ENCODE results near the gene MXRA5.
"Not testable (repeated sequence)": the region's sequence is repeated elsewhere in the genome, so short reads cannot be mapped to it uniquely, and the experiment has no call there.

The MXRA5 gene

DNA sequence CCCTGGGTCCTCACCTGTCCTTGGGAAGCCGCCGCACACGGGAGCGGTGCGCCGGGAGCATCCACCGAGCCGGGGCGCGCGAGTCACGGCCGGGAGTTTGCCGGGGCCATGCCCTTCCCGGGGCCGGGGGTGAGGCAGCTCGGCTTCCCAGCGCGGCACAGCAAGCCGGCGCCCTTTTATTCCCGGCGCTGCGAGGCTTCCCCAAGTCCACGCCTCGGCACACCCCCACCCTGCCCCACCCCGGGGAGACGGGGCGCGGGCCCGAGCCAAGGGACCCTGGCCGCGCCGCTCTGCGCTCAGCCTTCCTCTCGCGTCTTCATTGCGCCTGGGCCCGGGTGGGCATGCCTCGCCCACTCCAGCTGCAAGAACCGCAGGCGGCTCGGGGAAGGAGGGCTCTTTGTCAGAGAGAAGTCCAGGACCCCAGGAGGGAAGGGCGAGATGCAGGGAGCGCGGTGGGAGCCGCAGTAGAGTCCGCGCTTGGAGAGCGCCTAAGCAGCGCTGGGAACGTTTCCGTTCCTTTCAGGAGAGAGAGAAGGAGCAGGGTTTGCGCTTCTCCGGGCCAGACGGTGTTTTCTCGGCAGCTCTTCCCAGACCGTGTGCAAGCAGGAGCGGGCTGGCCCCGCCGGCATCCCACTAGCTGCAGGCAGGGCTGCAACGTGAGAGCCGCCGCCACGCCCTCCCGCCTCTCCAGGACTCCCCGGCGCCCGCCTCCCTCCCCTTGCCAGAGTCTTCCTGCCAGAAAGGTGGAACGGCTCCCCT is at the start of gene MXRA5:
MXRA5 (minus strand) TSS at position 152 of the 759 bp plus-strand sequence. CDS start 2,819 bp downstream, outside the sequence.
- no peak within 1 kb of the TSS for H3K4me3 Mint-ChIP-seq
- H3K4me1 Mint-ChIP-seq, result no peaks in the 10 kb centered on the region
- no peaks in the 10 kb centered on the region for H3K36me3 Mint-ChIP-seq
- peaks cover 13% of the 10 kb centered on the region for H3K27me3 Mint-ChIP-seq
- no peak for ATAC-seq
- H3K27ac Mint-ChIP-seq, result no peak within 1 kb of the TSS
- peaks cover 7% of the 10 kb centered on the region for H3K9me3 Mint-ChIP-seq

GRCh38 chrX:3393581-3394111 is 47.2 kb upstream of the MXRA5 start:
- ATAC-seq, result no peak
- Mint-ChIP-seq H3K27ac (no peak overlapping the region), H3K27me3 (no peaks in the 10 kb centered on the region), H3K36me3 (no peaks in the 10 kb centered on the region), H3K9me3 (no peaks in the 10 kb centered on the region), H3K4me1 (no peaks in the 10 kb centered on the region), H3K4me3 (no peak overlapping the region)

DNA sequence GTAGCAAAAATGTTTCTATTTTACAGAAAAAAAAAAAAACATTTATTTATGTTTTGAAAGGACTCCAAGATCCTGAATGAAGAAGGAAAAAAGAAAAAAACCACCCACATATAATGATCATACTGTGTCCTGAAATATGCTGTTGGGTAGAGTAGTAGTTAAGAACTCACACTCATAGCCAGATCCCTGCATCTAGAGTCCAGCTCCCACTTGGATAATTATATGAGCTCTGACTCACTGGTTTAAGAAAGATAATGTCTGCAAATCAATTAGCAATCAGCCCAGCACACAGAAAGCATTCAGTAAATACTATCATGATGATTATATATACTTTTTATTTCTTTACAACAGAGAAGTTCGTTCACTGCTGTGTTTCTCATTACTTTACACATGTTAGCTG is 46.7 kb upstream of the MXRA5 start:
- ATAC-seq, result no peak
- H3K4me1 Mint-ChIP-seq, result no peaks in the 10 kb centered on the region
- H3K36me3 Mint-ChIP-seq, result no peaks in the 10 kb centered on the region
- H3K27me3 Mint-ChIP-seq, result no peaks in the 10 kb centered on the region
- H3K4me3 Mint-ChIP-seq, result no peak overlapping the region
- H3K27ac Mint-ChIP-seq, result no peak overlapping the region
- no peaks in the 10 kb centered on the region for H3K9me3 Mint-ChIP-seq

DNA sequence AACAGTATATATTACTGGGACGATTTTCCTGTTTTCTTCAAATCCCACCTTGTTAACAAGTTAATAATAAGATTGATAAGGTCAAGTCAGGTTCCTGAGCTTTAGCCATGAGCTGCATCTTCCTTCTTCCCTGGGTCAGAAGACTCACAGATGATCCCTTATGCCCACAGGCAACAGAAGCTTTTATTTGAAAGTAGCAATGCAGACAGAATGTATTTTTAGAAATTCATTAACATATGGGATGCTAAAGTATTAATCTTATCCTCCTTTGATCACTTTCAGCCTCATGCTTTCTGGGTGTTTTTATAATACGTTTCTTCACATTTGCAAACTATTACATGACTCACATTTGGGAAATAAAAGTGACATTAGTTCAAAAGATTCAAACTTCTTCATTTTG is 42.0 kb upstream of the MXRA5 start:
- Mint-ChIP-seq H3K4me3 (no peak overlapping the region), H3K27me3 (no peaks in the 10 kb centered on the region), H3K27ac (no peak overlapping the region), H3K4me1 (no peaks in the 10 kb centered on the region), H3K9me3 (no peaks in the 10 kb centered on the region), H3K36me3 (no peaks in the 10 kb centered on the region)
- no peak for ATAC-seq

DNA sequence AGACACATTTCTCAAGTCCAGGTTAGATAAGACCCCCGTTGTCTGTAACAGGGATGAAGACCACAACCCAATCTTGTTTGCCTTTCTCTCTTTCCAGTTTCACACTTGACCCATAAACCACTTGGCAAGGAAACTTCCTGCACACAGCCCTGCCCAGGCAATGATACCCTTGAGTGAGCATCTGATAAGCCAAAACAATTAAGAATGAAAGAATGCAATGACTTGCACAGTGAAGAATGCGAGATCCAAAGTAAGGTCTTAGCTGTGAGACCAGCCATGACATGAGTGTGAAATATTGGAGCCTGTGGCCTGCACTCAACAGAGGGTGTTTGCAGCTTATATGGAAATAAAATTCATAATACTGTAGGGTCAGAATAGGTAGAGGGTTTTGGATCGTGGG is 37.9 kb upstream of the MXRA5 start:
- H3K27me3 Mint-ChIP-seq, result no peaks in the 10 kb centered on the region

DNA sequence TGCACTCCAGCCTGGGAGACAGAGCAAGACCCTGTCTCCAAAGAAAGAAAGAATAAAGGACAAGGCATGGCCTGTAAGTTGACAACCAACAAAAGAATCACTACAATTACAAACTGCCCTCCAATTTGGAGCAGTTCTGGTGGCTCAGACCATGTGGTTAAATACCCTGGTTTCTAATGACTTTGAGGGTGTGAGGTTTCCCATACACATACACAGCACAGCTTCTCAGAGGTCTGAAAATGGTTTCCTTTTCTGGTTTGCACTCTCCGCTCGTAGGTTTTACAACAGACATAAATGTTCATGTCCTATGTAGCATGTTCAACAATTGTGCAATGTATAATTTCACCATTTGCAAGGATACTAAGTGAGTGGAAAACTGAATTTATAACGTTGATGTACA is 34.2 kb upstream of the MXRA5 start:
- Mint-ChIP-seq H3K4me1 (no peaks in the 10 kb centered on the region), H3K9me3 (peaks cover 4% of the 10 kb centered on the region), H3K4me3 (no peak overlapping the region), H3K27ac (no peak overlapping the region), H3K36me3 (no peaks in the 10 kb centered on the region), H3K27me3 (no peaks in the 10 kb centered on the region)
- ATAC-seq, result no peak

More for the DNA sequence above, 37.9 kb upstream of the MXRA5 start:
- no peaks in the 10 kb centered on the region for H3K4me1 Mint-ChIP-seq
- H3K36me3 Mint-ChIP-seq, result no peaks in the 10 kb centered on the region
- H3K27ac Mint-ChIP-seq, result no peak overlapping the region
- H3K9me3 Mint-ChIP-seq, result no peaks in the 10 kb centered on the region
- H3K4me3 Mint-ChIP-seq, result no peak overlapping the region
- no peak for ATAC-seq

GRCh38 chrX:3379111-3379510 is 32.7 kb upstream of the MXRA5 start:
- Mint-ChIP-seq H3K4me3 (no peak overlapping the region), H3K9me3 (peaks cover 7% of the 10 kb centered on the region), H3K36me3 (no peaks in the 10 kb centered on the region), H3K4me1 (no peaks in the 10 kb centered on the region), H3K27ac (no peak overlapping the region), H3K27me3 (no peaks in the 10 kb centered on the region)
- no peak for ATAC-seq

GRCh38 chrX:3378156-3378555 is 31.7 kb upstream of the MXRA5 start:
- ATAC-seq, result no peak
- Mint-ChIP-seq H3K4me1 (no peaks in the 10 kb centered on the region), H3K36me3 (no peaks in the 10 kb centered on the region), H3K4me3 (no peak overlapping the region), H3K27me3 (no peaks in the 10 kb centered on the region), H3K27ac (no peak overlapping the region), H3K9me3 (peaks cover 7% of the 10 kb centered on the region)

DNA sequence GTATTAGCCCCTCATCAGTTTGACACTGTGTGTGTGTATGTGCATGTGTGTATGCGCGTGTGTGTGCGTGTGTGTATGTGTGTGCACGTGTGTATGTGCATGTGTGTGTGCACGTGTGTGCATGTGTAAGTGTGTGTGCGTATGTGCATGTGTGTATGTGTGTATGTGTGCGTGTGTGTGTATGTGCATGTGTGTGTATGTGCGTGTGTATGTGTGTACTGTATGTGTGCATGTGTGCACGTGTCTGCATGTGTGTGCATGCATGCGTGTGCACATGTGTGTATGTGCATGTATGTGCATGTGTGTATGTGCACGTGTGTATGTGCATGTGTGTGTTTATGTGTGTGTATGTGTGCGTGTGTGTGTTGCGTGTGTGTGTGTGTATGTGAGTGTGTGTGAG is 31.1 kb upstream of the MXRA5 start:
- H3K4me3 Mint-ChIP-seq, result no peak overlapping the region
- peaks cover 11% of the 10 kb centered on the region for H3K9me3 Mint-ChIP-seq
- ATAC-seq, result no peak
- no peak overlapping the region for H3K27ac Mint-ChIP-seq
- no peaks in the 10 kb centered on the region for H3K36me3 Mint-ChIP-seq
- H3K4me1 Mint-ChIP-seq, result no peaks in the 10 kb centered on the region
- no peaks in the 10 kb centered on the region for H3K27me3 Mint-ChIP-seq

DNA sequence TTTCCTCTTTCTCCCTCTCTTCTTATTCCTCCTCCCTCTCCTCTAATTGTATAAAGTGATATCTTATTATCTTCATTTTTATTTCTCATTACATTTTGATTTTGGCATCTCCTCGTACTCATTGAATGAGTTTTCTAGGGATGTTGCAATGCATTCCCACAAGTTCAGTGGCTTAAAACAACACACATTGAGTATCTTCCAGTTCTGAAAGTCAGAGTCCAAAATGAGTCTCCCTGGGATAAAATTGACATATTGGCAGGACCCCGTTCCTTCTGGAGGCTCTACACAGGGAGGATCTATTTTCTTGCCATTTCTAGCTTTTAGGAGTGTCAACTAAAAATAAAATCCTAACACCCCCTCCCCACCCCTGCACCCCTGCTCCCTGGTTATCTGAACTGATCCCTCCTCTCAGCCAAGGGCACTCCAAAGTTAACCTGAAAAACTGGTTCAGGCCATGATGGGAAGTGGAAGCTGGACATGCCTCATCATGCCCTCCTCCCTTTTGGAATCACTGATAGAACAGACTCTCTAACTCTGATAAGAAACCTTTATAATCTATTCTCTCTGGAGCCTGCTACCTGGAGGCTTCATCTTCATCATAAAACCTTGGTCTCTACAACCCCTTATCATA is 29.5 kb upstream of the MXRA5 start:
- not testable (repeated sequence) for ATAC-seq, H3K36me3 Mint-ChIP-seq, H3K27me3 Mint-ChIP-seq, H3K4me3 Mint-ChIP-seq, H3K4me1 Mint-ChIP-seq, H3K27ac Mint-ChIP-seq
- peaks cover 11% of the 10 kb centered on the region for H3K9me3 Mint-ChIP-seq

GRCh38 chrX:3374108-3374800 is 27.8 kb upstream of the MXRA5 start:
- no peaks in the 10 kb centered on the region for H3K27me3 Mint-ChIP-seq
- H3K36me3 Mint-ChIP-seq, result no peaks in the 10 kb centered on the region
- no peaks in the 10 kb centered on the region for H3K4me1 Mint-ChIP-seq
- H3K9me3 Mint-ChIP-seq, result peaks cover 11% of the 10 kb centered on the region
- no peak overlapping the region for H3K4me3 Mint-ChIP-seq
- no peak overlapping the region for H3K27ac Mint-ChIP-seq
- ATAC-seq, result no peak

- no peaks in the 10 kb centered on the region for H3K27me3 Mint-ChIP-seq
- H3K36me3 Mint-ChIP-seq, result no peaks in the 10 kb centered on the region
- H3K9me3 Mint-ChIP-seq, result peaks cover 10% of the 10 kb centered on the region
- no peak overlapping the region for H3K4me3 Mint-ChIP-seq
- H3K4me1 Mint-ChIP-seq, result no peaks in the 10 kb centered on the region
- no peak overlapping the region for H3K27ac Mint-ChIP-seq
- no peak for ATAC-seq
These were observed 24.7 kb upstream of the MXRA5 start for GRCh38 chrX:3371163-3371562.

- H3K27me3 Mint-ChIP-seq, result no peaks in the 10 kb centered on the region
- no peak for ATAC-seq
- no peak overlapping the region for H3K4me3 Mint-ChIP-seq
- H3K9me3 Mint-ChIP-seq, result peaks cover 10% of the 10 kb centered on the region
- no peak overlapping the region for H3K27ac Mint-ChIP-seq
- no peaks in the 10 kb centered on the region for H3K4me1 Mint-ChIP-seq
- no peaks in the 10 kb centered on the region for H3K36me3 Mint-ChIP-seq
These were observed 24.2 kb upstream of the MXRA5 start for GRCh38 chrX:3370656-3371055.

DNA sequence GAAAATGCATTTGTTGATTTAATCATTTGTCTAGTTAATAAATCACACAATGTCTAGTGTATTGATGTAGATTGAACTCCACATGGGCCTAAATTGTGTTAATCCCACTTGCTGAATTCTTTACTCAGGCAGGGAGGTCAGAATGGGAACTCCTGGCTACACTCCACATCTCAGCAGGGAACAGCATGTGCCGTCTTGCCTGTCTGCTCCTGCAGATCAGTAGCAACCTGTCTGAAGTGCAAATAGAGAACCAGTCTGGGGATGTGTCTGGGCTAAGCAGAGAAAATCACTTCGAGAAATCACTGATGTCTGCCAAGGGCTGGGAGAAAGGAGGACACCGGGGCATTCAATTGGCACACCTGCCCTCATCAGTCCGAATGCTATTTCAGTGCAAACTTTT is 16.5 kb upstream of the MXRA5 start:
- Mint-ChIP-seq H3K27ac (no peak overlapping the region), H3K27me3 (no peaks in the 10 kb centered on the region), H3K9me3 (no peaks in the 10 kb centered on the region), H3K4me3 (no peak overlapping the region), H3K4me1 (no peaks in the 10 kb centered on the region), H3K36me3 (no peaks in the 10 kb centered on the region)
- no peak for ATAC-seq

DNA sequence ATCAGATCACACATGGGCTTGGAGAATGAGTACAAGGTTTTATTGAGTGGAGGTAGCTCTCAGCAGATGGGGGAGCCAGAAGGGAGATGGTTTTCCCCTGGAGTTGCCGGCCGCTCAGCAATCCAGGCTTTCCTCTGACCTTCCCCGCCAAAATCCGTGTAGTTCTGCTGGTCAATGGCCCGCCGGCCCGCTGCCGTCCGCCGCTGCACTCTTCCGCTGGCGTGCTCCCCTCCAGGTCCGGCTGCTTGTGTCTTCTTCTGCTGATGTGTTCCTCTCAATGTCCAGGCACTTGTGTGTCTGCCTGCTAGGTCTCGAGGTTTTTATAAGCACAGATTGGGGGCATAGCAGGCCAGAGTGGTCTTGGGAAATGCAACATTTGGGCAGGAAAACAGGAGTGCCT is 14.4 kb upstream of the MXRA5 start:
- H3K27me3 Mint-ChIP-seq, result no peaks in the 10 kb centered on the region
- H3K4me1 Mint-ChIP-seq, result no peaks in the 10 kb centered on the region
- H3K4me3 Mint-ChIP-seq, result no peak overlapping the region
- ATAC-seq, result no peak
- no peaks in the 10 kb centered on the region for H3K9me3 Mint-ChIP-seq
- H3K36me3 Mint-ChIP-seq, result no peaks in the 10 kb centered on the region
- H3K27ac Mint-ChIP-seq, result no peak overlapping the region

DNA sequence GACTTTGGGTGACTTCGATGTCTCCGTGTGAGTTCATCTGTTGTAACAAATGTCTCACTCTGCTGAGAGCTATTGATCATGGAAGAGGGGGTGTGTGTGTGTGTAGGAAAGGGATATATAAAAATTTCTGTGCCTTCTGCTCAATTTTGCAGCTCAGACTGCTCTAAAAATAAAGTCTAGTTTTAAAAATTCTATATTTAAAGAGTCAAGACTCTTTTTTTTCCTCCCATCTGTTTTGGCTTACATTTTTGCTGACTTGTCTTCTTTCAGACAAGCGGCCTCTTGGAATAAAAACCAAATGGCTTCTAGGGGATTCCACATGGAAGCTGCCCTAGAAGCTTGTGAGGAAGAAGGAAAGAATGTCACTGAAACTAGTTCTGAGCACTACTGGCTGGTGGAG is 6.3 kb upstream of the MXRA5 start:
- H3K27me3 Mint-ChIP-seq, H3K27ac Mint-ChIP-seq: not testable (repeated sequence)

More for the DNA sequence above, 6.3 kb upstream of the MXRA5 start:
- not testable (repeated sequence) for H3K4me3 Mint-ChIP-seq, H3K9me3 Mint-ChIP-seq, H3K36me3 Mint-ChIP-seq, ATAC-seq, H3K4me1 Mint-ChIP-seq

Data from stimulated activated memory B cell treated with anti-CD40 and anti-IgM and Interleukin-4, amounts not matched to agents 10 μg/mL and 1 μg/mL and 100 μg/mL, for 72 hours (primary cell).